OCI-LY7 (cell line): Measurements from ENCODE around the gene UFD1.

Experiments used
- CTCF ChIP-seq: fragments of 200-600 bp; sonication (generic); conservative IDR thresholded peaks from 2 replicates; pipeline ENCODE4 v1.5.1; 2014; ENCODE audit warnings: mild to moderate bottlenecking, antibody characterized with exemption, low read length, moderate library complexity, mixed read lengths
- EZH2phosphoT487 ChIP-seq: fragments of 200-600 bp; sonication (generic); IDR thresholded peaks from 2 replicates; pipeline ENCODE4 v1.6.1; 2018; ENCODE audit warnings: low read depth, borderline replicate concordance, mild to moderate bottlenecking, mixed run types, antibody characterized with exemption, low read length, moderate library complexity, mixed read lengths

- TF ChIP-seq CTCF = no peak
- no peak for TF ChIP-seq EZH2phosphoT487
Observed at GRCh38 chr22:19467912-19468311, 11.1 kb downstream of the UFD1 start.
